Stimulated activated CD4-positive, alpha-beta T cell treated with anti-CD3 and anti-CD28 coated beads, Interleukin-15, amount 100 ng/mL, for 1 hour (primary cell): Measurements from ENCODE around the gene OPA1.

Experiments used
- DNase-seq, 2 donors: peaks; one replicate each; pipeline ENCODE4 v3.0.0-alpha.2; 2020; ENCODE audit warnings: low read depth in 1 of 2, low spot score in 1 of 2

Gene OPA1

DNA sequence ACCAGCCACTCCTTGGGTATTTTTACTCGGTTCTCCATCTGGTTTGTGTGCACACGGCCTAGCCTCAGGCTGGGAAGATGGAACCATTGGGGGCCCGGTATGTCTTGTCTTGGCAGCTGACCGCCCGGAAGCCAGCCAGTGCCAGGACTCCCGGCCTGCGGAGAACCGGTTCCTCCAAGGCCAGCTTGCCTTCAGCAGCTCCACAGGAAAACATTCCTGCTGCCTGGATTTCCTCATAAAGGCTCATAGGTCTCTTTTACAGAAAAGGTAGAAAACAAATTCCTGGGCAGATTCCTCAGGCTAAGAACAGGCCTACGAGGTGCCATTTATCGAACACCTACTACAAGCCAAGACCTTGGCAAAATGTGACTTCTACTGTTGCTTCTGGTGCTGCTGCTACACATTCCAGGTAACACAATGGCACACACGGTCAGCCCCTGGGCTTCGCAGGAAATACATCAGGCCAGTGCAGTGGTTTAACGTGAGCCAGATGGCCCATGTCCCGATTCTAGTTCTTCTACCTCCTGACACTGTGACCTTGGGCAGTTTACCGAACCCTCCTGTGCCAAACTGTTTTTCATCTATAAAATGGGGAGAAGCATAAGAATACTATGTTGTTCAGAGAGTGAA lies 141.8 kb downstream of the OPA1 start:
- DNase-seq: no peak

DNA sequence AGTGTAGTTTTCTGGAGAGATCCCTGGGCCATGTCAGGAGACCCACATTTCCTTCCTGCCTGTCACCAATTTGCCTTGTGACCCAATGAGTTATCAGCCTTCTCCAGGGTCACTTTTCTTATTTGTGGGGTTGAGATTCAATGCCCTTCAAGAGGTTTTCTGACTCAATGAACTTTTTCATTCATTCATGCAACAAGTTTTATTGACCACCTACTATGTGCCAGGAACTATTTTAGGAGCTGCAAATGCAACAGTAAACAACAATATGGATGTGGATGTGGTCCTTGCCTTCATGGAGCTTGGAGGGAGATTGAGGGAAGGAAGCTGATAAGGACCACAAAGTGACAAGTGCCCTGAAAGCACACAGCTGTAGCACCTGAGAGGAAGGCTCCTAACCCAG lies 142.8 kb downstream of the OPA1 start:
- DNase-seq: no peak

DNA sequence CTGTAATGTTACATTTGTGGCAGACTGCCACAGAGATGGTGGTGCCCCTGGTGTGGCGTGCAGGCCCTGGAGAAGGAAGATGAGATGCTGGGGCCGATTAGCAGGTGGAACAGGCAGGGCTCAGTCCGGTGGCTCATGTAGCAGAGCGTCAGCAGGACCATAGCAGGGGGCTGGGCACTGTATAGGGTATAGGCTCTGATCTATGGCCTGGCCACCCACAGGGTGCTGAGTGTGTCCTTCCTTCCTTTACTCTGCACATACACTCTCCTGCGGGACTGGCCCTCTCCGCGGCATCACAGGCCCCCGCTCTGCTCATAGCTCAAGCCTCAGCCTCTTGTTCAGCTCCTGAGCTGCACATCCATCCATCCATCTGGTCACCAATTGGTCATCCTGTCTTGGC lies 143.6 kb downstream of the OPA1 start:
- no peak for DNase-seq

GRCh38 chr3:193737191-193737751 lies 144.3 kb downstream of the OPA1 start:
- no peak for DNase-seq

DNA sequence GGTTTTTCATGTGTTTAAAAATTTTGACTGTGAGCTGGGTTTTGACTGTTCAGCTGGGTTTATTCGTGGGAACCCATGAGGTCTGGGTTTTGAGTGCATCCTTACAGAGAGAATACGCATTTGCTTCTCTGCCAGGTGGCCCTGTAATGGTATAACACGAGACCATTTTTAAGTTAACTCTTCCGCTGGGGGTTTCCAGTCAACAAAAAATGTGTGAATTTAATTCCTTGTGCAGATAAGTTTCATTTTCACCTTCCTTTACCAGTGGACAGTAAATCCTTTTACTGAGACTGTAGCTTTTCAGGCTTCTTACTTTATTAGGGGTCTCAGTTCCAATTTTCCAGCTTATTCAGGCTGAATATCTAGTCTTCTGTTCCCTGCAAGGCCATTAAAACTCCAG lies 149.6 kb downstream of the OPA1 start:
- DNase-seq: no peak

GRCh38 chr3:193743702-193744047 lies 150.7 kb downstream of the OPA1 start:
- DNase-seq: no peak

DNA sequence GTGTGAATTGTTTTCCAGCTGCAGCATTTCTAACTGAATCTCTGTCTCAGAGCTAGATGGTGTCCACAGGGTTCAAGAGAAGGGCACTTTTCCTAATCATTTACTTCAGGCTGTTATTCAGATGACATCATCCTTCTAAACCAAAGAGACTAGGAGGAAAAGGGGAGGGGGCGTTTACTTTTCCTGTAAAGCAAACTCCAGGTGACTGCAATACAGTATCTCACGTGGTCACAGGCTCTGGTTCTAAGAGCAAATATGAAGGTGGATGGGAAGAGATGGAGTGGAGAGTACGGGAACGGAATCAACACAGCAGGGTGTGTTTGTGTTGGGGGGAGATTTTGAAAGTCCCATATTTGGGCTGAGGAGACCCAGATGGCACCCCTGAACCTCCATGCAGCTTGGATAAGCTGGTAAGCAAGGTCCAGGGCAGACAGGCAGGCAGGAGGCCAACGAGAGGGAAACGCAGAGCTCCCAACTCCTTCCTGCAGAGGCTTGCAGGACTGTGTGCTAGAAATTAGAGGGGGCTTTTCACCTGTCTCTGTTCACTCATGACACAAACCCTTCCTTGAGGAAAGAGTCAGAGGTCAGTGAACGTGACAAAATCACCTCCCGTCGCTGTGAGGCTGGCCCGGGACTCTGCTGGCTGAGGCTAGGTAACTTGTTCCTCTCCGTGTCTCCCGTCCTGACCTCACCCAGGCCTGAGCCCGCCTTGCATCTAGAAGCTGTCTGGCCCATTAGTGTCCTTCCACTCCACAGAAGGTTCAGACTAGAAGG lies 151.2 kb downstream of the OPA1 start:
- DNase-seq: no peak

DNA sequence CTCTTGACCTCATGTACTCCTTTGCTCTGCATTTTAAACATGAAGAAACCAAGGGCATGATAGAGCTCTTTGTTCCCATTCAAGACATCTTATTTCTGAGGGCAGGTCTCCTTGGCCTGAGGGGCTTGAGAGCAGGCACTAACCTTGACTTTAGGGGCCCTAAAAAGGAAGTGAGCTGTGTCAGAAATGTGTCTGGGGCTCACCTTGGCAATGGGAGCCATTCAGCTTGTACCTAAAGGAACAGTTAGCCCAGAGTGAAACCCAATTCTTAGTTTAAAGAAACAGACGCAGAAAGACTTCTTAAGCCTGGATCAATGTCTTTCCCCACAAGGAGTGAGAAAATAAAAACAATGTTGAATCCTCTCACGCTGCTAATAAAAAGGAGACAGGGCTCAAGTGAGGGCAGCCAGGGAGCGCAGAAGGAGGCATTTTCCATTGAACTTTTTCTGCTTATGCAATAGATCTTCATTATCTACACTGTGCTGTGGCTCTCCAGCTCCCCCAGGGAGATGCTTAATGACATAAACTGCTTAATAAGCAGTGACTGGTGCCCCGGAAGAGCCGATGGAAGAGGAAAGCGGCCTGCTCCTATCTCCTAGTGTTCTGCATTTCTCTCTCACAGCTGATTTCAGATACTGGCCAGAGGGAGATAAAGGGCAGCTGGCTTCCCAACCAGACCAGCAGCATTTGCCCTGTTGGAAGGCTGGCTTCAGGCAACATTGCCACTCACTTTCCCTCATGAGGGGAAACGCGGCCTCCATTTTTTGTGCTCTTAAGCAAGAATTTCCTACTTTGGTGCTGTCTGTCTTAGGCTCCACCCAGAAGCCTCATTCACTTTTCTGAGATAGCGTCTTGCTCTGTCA lies 152.0 kb downstream of the OPA1 start:
- no peak for DNase-seq

- DNase-seq: no peak
Measured at GRCh38 chr3:193746832-193747231, 153.8 kb downstream of the OPA1 start.
